Astrocyte of the cerebellum (primary cell): ENCODE results near the gene MATCAP1.

Experiments
- DNase-seq: peaks from one replicate; pipeline ENCODE4 v3.0.0-alpha.2; 2011; ENCODE audit warnings: low read depth
- H3K4me3 ChIP-seq: 2 replicates; pipeline ENCODE4 v1.5.1; 2011; ENCODE audit warnings: mild to moderate bottlenecking, low read depth, low read length, moderate library complexity
- CTCF ChIP-seq: IDR thresholded peaks from 2 replicates; pipeline ENCODE4 v1.5.1; 2012; ENCODE audit warnings: low read length, low read depth, moderate library complexity, mild to moderate bottlenecking; ENCODE audit errors: missing control alignments
- in situ Hi-C: cut with HindIII; loops from 2 replicates; pipeline ENCODE4 v1.10.0; 2017; ENCODE audit warnings: low sequenced_read_pairs

MATCAP1 gene

GRCh38 chr16:67201411-67202345, 17.9 kb upstream of the MATCAP1 start:
- no peak overlapping the region for H3K4me3 ChIP-seq
- no peak for DNase-seq
- in situ Hi-C loops: no loop called here

GRCh38 chr16:67200491-67200890, 16.7 kb upstream of the MATCAP1 start:
- H3K4me3 ChIP-seq: no peak overlapping the region
- TF ChIP-seq CTCF: no peak
- DNase-seq: no peak
- in situ Hi-C loops: no loop called here

More at GRCh38 chr16:67201411-67202345, 17.9 kb upstream of the MATCAP1 start:
- TF ChIP-seq CTCF: no peak

- H3K4me3 ChIP-seq: no peak overlapping the region
Observed at GRCh38 chr16:67199808-67200198, 16.0 kb upstream of the MATCAP1 start.

DNA sequence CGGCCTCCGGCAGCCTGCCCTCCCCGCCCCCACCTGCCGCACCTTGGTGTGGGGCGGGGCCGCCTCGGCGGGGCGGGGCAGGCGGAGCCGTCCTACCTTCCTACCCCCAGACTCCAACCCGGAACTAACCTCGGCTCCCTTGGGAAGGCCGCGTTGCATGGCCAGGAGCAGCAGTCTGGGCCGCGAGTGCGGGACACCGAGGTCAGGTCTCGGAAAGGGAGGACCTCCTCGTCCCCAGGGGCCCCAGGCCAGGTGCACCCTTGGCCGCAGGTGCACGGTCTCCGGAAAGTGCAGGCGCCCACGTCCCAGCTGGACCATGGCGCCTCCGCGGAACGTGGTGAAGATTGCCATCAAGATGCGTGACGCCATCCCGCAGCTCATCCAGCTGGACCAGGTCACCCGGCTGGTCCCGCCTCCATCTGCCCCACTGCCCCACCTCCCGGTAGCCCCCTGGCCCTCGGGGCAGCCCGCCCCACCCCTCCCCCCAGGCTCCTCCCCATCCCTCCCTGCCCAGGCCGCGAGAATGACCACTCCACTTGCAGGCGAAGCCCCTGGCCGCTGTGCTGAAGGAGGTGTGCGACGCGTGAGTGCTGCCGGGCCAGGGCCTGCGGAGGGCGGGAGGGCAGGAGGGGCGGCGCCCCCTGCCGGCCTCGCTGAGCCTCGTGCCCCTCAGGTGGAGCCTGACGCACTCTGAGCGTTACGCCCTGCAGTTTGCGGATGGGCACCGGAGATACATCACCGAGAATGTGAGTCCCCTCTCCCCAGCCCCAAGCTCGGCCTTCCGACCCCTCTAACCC, 15.4 kb upstream of the MATCAP1 start, which contains the start of gene ELMO3:
Gene ELMO3 (plus strand): TSS at position 121 of the 797 bp plus-strand sequence. CDS start 196 bp downstream, at position 317.
- TF ChIP-seq CTCF: peak; percentile 34
- in situ Hi-C loops: no loop called here
- no peak within 1 kb of the TSS for H3K4me3 ChIP-seq
- no peak for DNase-seq

More at GRCh38 chr16:67199808-67200198, 16.0 kb upstream of the MATCAP1 start:
- in situ Hi-C loops: no loop called here
- TF ChIP-seq CTCF: no peak
- DNase-seq: no peak

DNA sequence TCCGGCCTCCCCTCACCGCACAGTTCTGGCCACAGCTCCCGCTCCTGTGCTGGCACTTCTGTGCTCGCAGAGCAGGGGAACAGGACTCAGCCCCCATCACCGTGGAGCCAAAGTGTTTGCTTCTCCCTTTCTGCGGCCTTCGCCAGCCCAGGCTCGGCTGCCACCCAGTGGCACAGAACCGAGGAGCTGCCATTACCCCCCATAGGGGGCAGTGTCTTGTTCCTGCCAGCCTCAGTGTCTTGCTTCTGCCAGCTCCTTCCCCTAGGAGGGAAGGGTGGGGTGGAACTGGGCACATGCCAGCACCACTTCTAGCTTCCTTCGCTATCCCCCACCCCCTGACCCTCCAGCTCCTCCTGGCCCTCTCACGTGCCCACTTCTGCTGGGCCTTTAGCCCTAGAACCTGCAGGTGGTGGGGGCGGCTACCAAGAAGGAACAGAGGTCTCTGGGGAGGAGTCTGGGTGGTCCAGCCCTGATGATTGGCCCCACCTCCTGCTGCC, 14.5 kb upstream of the MATCAP1 start:
- no peak for DNase-seq
- peak; percentile 71 for TF ChIP-seq CTCF
- H3K4me3 ChIP-seq: no peak overlapping the region
- in situ Hi-C loops: no loop called here

DNA sequence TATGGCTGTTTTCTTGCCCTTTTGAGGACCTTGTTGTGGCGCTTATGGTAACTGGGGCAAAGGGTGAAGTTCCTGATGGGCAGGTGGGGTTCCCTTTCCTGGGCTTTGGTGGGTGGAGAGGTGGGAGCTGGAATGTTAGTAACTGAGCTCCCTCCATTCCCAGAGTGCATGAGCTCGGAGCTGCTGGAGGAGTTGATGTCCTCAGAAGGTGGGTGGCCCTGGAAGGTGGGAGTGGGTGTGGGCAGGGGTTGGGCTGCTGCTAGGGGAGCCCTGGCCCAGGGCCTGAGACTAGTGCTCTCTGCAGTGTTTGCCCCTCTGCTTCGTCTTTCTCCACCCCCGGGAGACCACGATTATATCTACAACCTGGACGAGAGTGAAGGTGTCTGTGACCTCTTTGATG, 13.9 kb upstream of the MATCAP1 start:
- in situ Hi-C loops: no loop called here
- no peak overlapping the region for H3K4me3 ChIP-seq

More for the DNA sequence above, 13.9 kb upstream of the MATCAP1 start:
- no peak for TF ChIP-seq CTCF
- DNase-seq: no peak
